H9 (cell line): ENCODE measurements around the gene PRKD3. TPM values are rescaled to one million over a fixed set of nuclear protein-coding genes. Genes with fewer than 3 reads are reported as not detected.

Source experiments
- DNase-seq: peaks from one replicate; pipeline ENCODE4 v3.0.0-alpha.2; 2017
- H2AFZ ChIP-seq: one replicate; pipeline ENCODE4 v1.6.1; 2013; ENCODE audit warnings: mild to moderate bottlenecking, low read length, control low read depth, moderate library complexity
- H2AK5ac ChIP-seq: 2 replicates; pipeline ENCODE4 v1.6.1; 2013; ENCODE audit warnings: low read length, control low read depth, mixed read lengths; ENCODE audit not compliant: insufficient read length
- H2BK120ac ChIP-seq: one replicate; pipeline ENCODE4 v1.6.1; 2013; ENCODE audit warnings: low read depth, mild to moderate bottlenecking, low read length, control low read depth, inconsistent platforms; ENCODE audit not compliant: poor library complexity, severe bottlenecking
- H2BK12ac ChIP-seq: 2 replicates; pipeline ENCODE4 v1.6.1; 2013; ENCODE audit warnings: low read length, control low read depth, mixed read lengths, low read depth; ENCODE audit not compliant: insufficient read length
- H2BK15ac ChIP-seq: 2 replicates; pipeline ENCODE4 v1.6.1; 2013; ENCODE audit warnings: low read depth, low read length, control low read depth
- H2BK20ac ChIP-seq: one replicate; pipeline ENCODE4 v1.6.1; 2013; ENCODE audit warnings: low read depth, mild to moderate bottlenecking, low read length, control low read depth, inconsistent platforms; ENCODE audit not compliant: poor library complexity, severe bottlenecking
- H2BK5ac ChIP-seq: 2 replicates; pipeline ENCODE4 v1.6.1; 2013; ENCODE audit warnings: low read length, control low read depth, mixed read lengths; ENCODE audit not compliant: insufficient read length
- H3K14ac ChIP-seq: 2 replicates; pipeline ENCODE4 v1.6.1; 2013; ENCODE audit warnings: low read length, control low read depth; ENCODE audit not compliant: insufficient read depth
- H3K18ac ChIP-seq: 2 replicates; pipeline ENCODE4 v1.6.1; 2013; ENCODE audit warnings: low read depth, mild to moderate bottlenecking, mixed read lengths, low read length, control low read depth; ENCODE audit not compliant: insufficient read length
- H3K23ac ChIP-seq: 2 replicates; pipeline ENCODE4 v1.6.1; 2013; ENCODE audit warnings: low read length, control low read depth, mixed read lengths, low read depth; ENCODE audit not compliant: insufficient read length
- H3K23me2 ChIP-seq: 2 replicates; pipeline ENCODE4 v1.6.1; 2013; ENCODE audit warnings: low read depth, mild to moderate bottlenecking, mixed read lengths, low read length, control low read depth; ENCODE audit not compliant: insufficient read length, poor library complexity, severe bottlenecking
- H3K27ac ChIP-seq: 2 replicates; pipeline ENCODE4 v1.5.1; 2013; ENCODE audit warnings: low read length, control low read depth, mixed read lengths, low read depth; ENCODE audit not compliant: insufficient read length
- H3K27me3 ChIP-seq: 2 replicates; pipeline ENCODE4 v1.6.1; 2013; ENCODE audit warnings: low read length, control low read depth, inconsistent platforms; ENCODE audit not compliant: insufficient read depth
- H3K4ac ChIP-seq: 2 replicates; pipeline ENCODE4 v1.6.1; 2013; ENCODE audit warnings: low read depth, mild to moderate bottlenecking, control low read depth, inconsistent platforms, low read length, moderate library complexity
- H3K4me1 ChIP-seq: 2 replicates; pipeline ENCODE4 v1.6.1; 2013; ENCODE audit warnings: low read length, control low read depth, inconsistent platforms; ENCODE audit not compliant: insufficient read depth
- H3K4me2 ChIP-seq: 2 replicates; pipeline ENCODE4 v1.6.1; 2013; ENCODE audit warnings: low read length, control low read depth, mixed read lengths; ENCODE audit not compliant: insufficient read length, insufficient read depth
- H3K56ac ChIP-seq: 2 replicates; pipeline ENCODE4 v1.6.1; 2013; ENCODE audit warnings: low read depth, mild to moderate bottlenecking, mixed read lengths, low read length, control low read depth; ENCODE audit not compliant: insufficient read length
- H3K79me1 ChIP-seq: 2 replicates; pipeline ENCODE4 v1.6.1; 2013; ENCODE audit warnings: low read depth, mild to moderate bottlenecking, moderate library complexity, low read length, control low read depth, inconsistent platforms; ENCODE audit not compliant: insufficient read depth, poor library complexity, severe bottlenecking
- H3K79me2 ChIP-seq: 2 replicates; pipeline ENCODE4 v1.6.1; 2013; ENCODE audit warnings: low read length, control low read depth, inconsistent platforms; ENCODE audit not compliant: insufficient read depth
- H3K9ac ChIP-seq: 2 replicates; pipeline ENCODE4 v1.6.1; 2013; ENCODE audit warnings: low read length, control low read depth, mixed read lengths; ENCODE audit not compliant: insufficient read length; ENCODE audit errors: extremely low read depth
- H3K9me3 ChIP-seq: one replicate; pipeline ENCODE4 v1.6.1; 2013; ENCODE audit warnings: low read depth, low read length, inconsistent platforms; ENCODE audit not compliant: control insufficient read depth
- H3T11ph ChIP-seq: one replicate; pipeline ENCODE4 v1.6.1; 2013; ENCODE audit warnings: mild to moderate bottlenecking, low read length, control low read depth, inconsistent platforms
- H4K20me1 ChIP-seq: one replicate; pipeline ENCODE4 v1.6.1; 2013; ENCODE audit not compliant: control insufficient read depth, insufficient read length, insufficient read depth
- H4K5ac ChIP-seq: 2 replicates; pipeline ENCODE4 v1.6.1; 2013; ENCODE audit warnings: low read depth, mild to moderate bottlenecking, mixed read lengths, low read length, control low read depth; ENCODE audit not compliant: insufficient read length
- H4K8ac ChIP-seq: replicated peaks from 2 replicates; pipeline ENCODE4 v1.6.1; 2013; ENCODE audit warnings: low read length, control low read depth, mixed read lengths, low read depth; ENCODE audit not compliant: insufficient read length
- H4K91ac ChIP-seq: 2 replicates; pipeline ENCODE4 v1.6.1; 2013; ENCODE audit warnings: low read depth, mild to moderate bottlenecking, moderate library complexity, mixed read lengths, low read length, control low read depth; ENCODE audit not compliant: insufficient read length
- H3K27ac Mint-ChIP-seq, 3 experiments: 2 replicates in 2 of 3; 3 replicates in 1 of 3; pipeline ENCODE4 v1.8.0; 2020 to 2021; ENCODE audit warnings: mixed read lengths in 3 of 3, mild to moderate bottlenecking in 1 of 3, moderate library complexity in 1 of 3
- H3K27me3 Mint-ChIP-seq: 2 replicates; pipeline ENCODE4 v1.8.0; 2021; ENCODE audit warnings: low read depth, mild to moderate bottlenecking, moderate library complexity, mixed read lengths
- H3K36me3 Mint-ChIP-seq, 3 experiments: 2 replicates in 2 of 3; 3 replicates in 1 of 3; pipeline ENCODE4 v1.8.0; 2020 to 2021; ENCODE audit warnings: low read depth in 3 of 3, mixed read lengths in 3 of 3; ENCODE audit not compliant: insufficient read depth in 1 of 3
- H3K4me1 Mint-ChIP-seq, 2 experiments: 2 replicates each; pipeline ENCODE4 v1.8.0; 2020; ENCODE audit warnings: mixed read lengths in 2 of 2
- H3K4me3 Mint-ChIP-seq, 2 experiments: 2 replicates in 1 of 2; 3 replicates in 1 of 2; pipeline ENCODE4 v1.8.0; 2020 to 2021; ENCODE audit warnings: mild to moderate bottlenecking in 2 of 2, mixed read lengths in 2 of 2, moderate library complexity in 1 of 2
- H3K9me3 Mint-ChIP-seq, 2 experiments: 2 replicates in 1 of 2; 3 replicates in 1 of 2; pipeline ENCODE4 v1.8.0; 2020; ENCODE audit warnings: mild to moderate bottlenecking in 2 of 2, mixed read lengths in 2 of 2, moderate library complexity in 1 of 2
- WGBS: extraction: QIAGEN DNeasy Blood & Tissue Kit; methylation state at CpG from one replicate; pipeline ENCODE4 v1.1.7; 2013; ENCODE audit warnings: missing lambda C conversion rate, low lambda C conversion rate, mixed read lengths; ENCODE audit not compliant: insufficient read length; ENCODE audit errors: extremely low coverage; 5-methylcytosine and 5-hydroxymethylcytosine counted together
- total RNA-seq: library from RNA; stranded (reverse); gene quantifications from 2 replicates; pipeline ENCODE4 v1.2.1, GENCODE V29; 2021
- TF ChIP-seq, protein P1 (sequence below): fragments of 200-600 bp; sonication (generic); conservative IDR thresholded peaks from 3 replicates; pipeline ENCODE4 v1.8.0; 2021; ENCODE audit warnings: antibody characterized with exemption, mild to moderate bottlenecking

PRKD3 gene
- total RNA-seq, 1 experiment from 2014 or later = 63.3 TPM

DNA sequence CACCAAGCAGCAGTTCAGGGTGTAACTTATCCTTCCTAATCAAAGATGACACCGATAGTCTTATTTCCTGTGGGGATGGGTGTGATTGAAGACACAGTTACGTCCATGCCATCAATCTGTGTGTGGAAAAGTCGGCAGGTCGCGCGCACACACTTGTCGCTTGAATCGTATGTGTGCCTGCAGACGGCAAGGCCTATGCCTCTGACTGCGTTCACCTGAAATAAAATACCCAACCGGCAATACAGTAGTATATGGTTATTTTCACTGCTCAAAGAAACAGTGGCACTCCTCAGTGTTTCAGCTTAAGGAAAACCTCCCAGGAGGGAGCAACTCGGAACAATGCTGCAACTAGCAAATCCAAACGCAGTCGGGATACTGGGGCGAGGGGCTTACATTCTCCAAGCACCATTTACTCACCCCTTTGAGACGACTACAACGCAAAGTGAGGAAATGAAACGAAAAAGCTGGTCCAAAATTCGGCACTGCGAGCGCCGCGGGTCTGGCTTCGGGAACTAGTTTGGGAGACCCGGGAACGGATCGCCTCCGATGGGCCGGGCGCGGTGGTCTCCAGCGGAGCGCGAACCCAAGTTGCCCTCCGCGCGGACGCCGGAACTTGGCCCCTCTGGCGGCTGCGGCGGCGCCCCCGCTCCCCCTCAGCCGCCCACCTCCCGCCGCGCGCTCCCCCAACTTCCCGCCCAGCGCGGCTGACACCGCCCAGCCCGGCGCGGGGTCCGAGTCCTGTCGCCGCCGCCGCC, 675 bp downstream of the PRKD3 start:
- H3K27ac ChIP-seq = no peak overlapping the region
- H3K79me1 ChIP-seq = peaks cover 2% of the 10 kb centered on the region
- no peak overlapping the region for H2BK20ac ChIP-seq
- H4K8ac ChIP-seq = no peak overlapping the region
- no peak overlapping the region for H3K56ac ChIP-seq
- peaks cover 6% of the 10 kb centered on the region for H3K23me2 ChIP-seq
- H3K79me2 ChIP-seq = peaks cover 4% of the 10 kb centered on the region; the same call in 1 of the 2 replicates
- H3K4ac ChIP-seq = no peak overlapping the region
- no peak overlapping the region for H2BK5ac ChIP-seq
- no peak overlapping the region for H2AFZ ChIP-seq
- no CpG with 5 or more reads among the region's 61 CpGs for WGBS
- no peak overlapping the region for H3T11ph ChIP-seq
- H2AK5ac ChIP-seq = no peak overlapping the region
- peak overlapping the region; percentile 80; the same call in 1 of the 2 replicates for H3K14ac ChIP-seq
- H4K5ac ChIP-seq = no peak overlapping the region
- no peak overlapping the region for H2BK120ac ChIP-seq
- DNase-seq = peak; percentile 49
- no peaks in the 10 kb centered on the region for H3K4me1 ChIP-seq
- peak overlapping the region; percentile 39 for H3K23ac ChIP-seq
- TF ChIP-seq, protein P1, sequence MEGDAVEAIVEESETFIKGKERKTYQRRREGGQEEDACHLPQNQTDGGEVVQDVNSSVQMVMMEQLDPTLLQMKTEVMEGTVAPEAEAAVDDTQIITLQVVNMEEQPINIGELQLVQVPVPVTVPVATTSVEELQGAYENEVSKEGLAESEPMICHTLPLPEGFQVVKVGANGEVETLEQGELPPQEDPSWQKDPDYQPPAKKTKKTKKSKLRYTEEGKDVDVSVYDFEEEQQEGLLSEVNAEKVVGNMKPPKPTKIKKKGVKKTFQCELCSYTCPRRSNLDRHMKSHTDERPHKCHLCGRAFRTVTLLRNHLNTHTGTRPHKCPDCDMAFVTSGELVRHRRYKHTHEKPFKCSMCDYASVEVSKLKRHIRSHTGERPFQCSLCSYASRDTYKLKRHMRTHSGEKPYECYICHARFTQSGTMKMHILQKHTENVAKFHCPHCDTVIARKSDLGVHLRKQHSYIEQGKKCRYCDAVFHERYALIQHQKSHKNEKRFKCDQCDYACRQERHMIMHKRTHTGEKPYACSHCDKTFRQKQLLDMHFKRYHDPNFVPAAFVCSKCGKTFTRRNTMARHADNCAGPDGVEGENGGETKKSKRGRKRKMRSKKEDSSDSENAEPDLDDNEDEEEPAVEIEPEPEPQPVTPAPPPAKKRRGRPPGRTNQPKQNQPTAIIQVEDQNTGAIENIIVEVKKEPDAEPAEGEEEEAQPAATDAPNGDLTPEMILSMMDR = no peak
- Mint-ChIP-seq H3K36me3 (peaks cover 7 to 10% (median 8%) of the 10 kb centered on the region in 3 experiments; a peak in 3 of 7 replicates), H3K9me3 (no peaks in the 10 kb centered on the region), H3K27me3 (peaks cover 21% of the 10 kb centered on the region), H3K4me1 (peaks cover 20 to 23% of the 10 kb centered on the region in 2 experiments), H3K4me3 (peak overlapping the region; percentile 89 to 99), H3K27ac (peak overlapping the region; percentile 94 to 99 (median 97))
- peak overlapping the region; percentile 67 for H3K18ac ChIP-seq
- no peak overlapping the region for H4K91ac ChIP-seq
- no peaks in the 10 kb centered on the region for H3K27me3 ChIP-seq
- peak overlapping the region; percentile 85 for H3K9ac ChIP-seq
- peak overlapping the region; percentile 87 for H3K4me2 ChIP-seq
- no peaks in the 10 kb centered on the region for H3K9me3 ChIP-seq
- no peak overlapping the region for H2BK15ac ChIP-seq
- no peak overlapping the region for H2BK12ac ChIP-seq
- H4K20me1 ChIP-seq = no peaks in the 10 kb centered on the region
